WTC11 (cell line): ENCODE results near the gene LEFTY1. TPM values are rescaled to one million over a fixed set of nuclear protein-coding genes. Genes with fewer than 3 reads are reported as not detected.

Experiments used
- ATAC-seq: fragments of 200-7000 bp; cut with Tn5 transposase; 2 replicates; pipeline ENCODE4 v1.10.0; 2021; ENCODE audit warnings: mild to moderate bottlenecking, moderate library complexity
- CTCF ChIA-PET: fragments of 300-600 bp; sonication (Branson Sonifier 250); formaldehyde crosslinking; loops from one replicate; lab custom pipeline; 2021; ENCODE audit warnings: antibody characterized with exemption; lab: Charles Lee
- POLR2A ChIA-PET: fragments of 350-600 bp; sonication (Branson Sonifier 250); formaldehyde crosslinking; loops from one replicate; lab custom pipeline; 2021; ENCODE audit warnings: antibody characterized with exemption; lab: Charles Lee
- DNase-seq: peaks from one replicate; pipeline ENCODE4 v3.0.0; 2021; ENCODE audit warnings: low spot score
- H3K27ac Mint-ChIP-seq: 2 replicates; pipeline ENCODE4 v1.8.0; 2021; ENCODE audit warnings: mixed read lengths
- H3K27me3 Mint-ChIP-seq: 2 replicates; pipeline ENCODE4 v1.8.0; 2021; ENCODE audit warnings: low read depth, mild to moderate bottlenecking, moderate library complexity, mixed read lengths
- H3K36me3 Mint-ChIP-seq: 2 replicates; pipeline ENCODE4 v1.8.0; 2021; ENCODE audit warnings: mixed read lengths
- H3K4me1 Mint-ChIP-seq: 2 replicates; pipeline ENCODE4 v1.8.0; 2022; ENCODE audit warnings: mixed read lengths
- H3K4me3 Mint-ChIP-seq: 2 replicates; pipeline ENCODE4 v1.8.0; 2021; ENCODE audit warnings: mild to moderate bottlenecking, moderate library complexity, mixed read lengths
- H3K9me3 Mint-ChIP-seq: 2 replicates; pipeline ENCODE4 v1.8.0; 2021; ENCODE audit warnings: mixed read lengths
- ATF1 ChIP-seq: sonication (generic); formaldehyde crosslinking; IDR thresholded peaks from 2 replicates; pipeline ENCODE4 v1.8.1; 2023; ENCODE audit warnings: mild to moderate bottlenecking, moderate library complexity, missing genetic modification reagents
- CREM ChIP-seq: sonication (generic); formaldehyde crosslinking; IDR thresholded peaks from 2 replicates; pipeline ENCODE4 v1.8.1; 2022; ENCODE audit warnings: mild to moderate bottlenecking, missing genetic modification reagents, moderate library complexity
- ETV6 ChIP-seq: sonication (generic); formaldehyde crosslinking; IDR thresholded peaks from 2 replicates; pipeline ENCODE4 v1.8.1; 2022; ENCODE audit warnings: mild to moderate bottlenecking, missing genetic modification reagents
- HMGA2 ChIP-seq: fragments of 250-450 bp; sonication (Bioruptor Pico); IDR thresholded peaks from 2 replicates; pipeline ENCODE4 v1.4.0; 2021; ENCODE audit warnings: mild to moderate bottlenecking, moderate library complexity
- NFE2L1 ChIP-seq: sonication (generic); formaldehyde crosslinking; IDR thresholded peaks from 2 replicates; pipeline ENCODE4 v1.8.1; 2023; ENCODE audit warnings: missing genetic modification reagents
- SMAD4 ChIP-seq: sonication (generic); formaldehyde crosslinking; IDR thresholded peaks from 2 replicates; pipeline ENCODE4 v1.8.0; 2022; ENCODE audit warnings: mild to moderate bottlenecking, missing genetic modification reagents
- TEAD1 ChIP-seq: sonication (generic); formaldehyde crosslinking; IDR thresholded peaks from 2 replicates; pipeline ENCODE4 v1.8.0; 2022; ENCODE audit warnings: mild to moderate bottlenecking, missing genetic modification reagents
- ZBTB21 ChIP-seq: sonication (generic); formaldehyde crosslinking; IDR thresholded peaks from 2 replicates; pipeline ENCODE4 v1.8.1; 2023; ENCODE audit warnings: mild to moderate bottlenecking, missing genetic modification reagents, borderline replicate concordance
- ZNF138 ChIP-seq: sonication (generic); formaldehyde crosslinking; conservative IDR thresholded peaks from 2 replicates; pipeline ENCODE4 v1.8.1; 2022; ENCODE audit warnings: mild to moderate bottlenecking, moderate library complexity, missing genetic modification reagents
- ZNF232 ChIP-seq: sonication (generic); formaldehyde crosslinking; IDR thresholded peaks from 2 replicates; pipeline ENCODE4 v1.8.0; 2022; ENCODE audit warnings: mild to moderate bottlenecking, missing genetic modification reagents
- ZSCAN18 ChIP-seq: fragments of 250-450 bp; sonication (Bioruptor Pico); IDR thresholded peaks from 2 replicates; pipeline ENCODE4 v2.1.2; 2022; ENCODE audit warnings: mild to moderate bottlenecking, moderate library complexity
- total RNA-seq: library from RNA; stranded (reverse); gene quantifications from 3 replicates; pipeline ENCODE4 v1.2.3, GENCODE V29; 2021
- TF ChIP-seq, protein P1 (sequence below): sonication (generic); formaldehyde crosslinking; IDR thresholded peaks from 2 replicates; pipeline ENCODE4 v1.8.0; 2023; ENCODE audit warnings: missing genetic modification reagents, mild to moderate bottlenecking, borderline replicate concordance
- TF ChIP-seq, protein P2 (sequence below): sonication (generic); formaldehyde crosslinking; IDR thresholded peaks from 2 replicates; pipeline ENCODE4 v1.8.1; 2023; ENCODE audit warnings: mild to moderate bottlenecking, missing genetic modification reagents, moderate library complexity
- TF ChIP-seq, protein P3 (sequence below): fragments of 250-450 bp; sonication (Bioruptor Pico); IDR thresholded peaks from 2 replicates; pipeline ENCODE4 v1.9.0; 2021; ENCODE audit warnings: moderate library complexity, mild to moderate bottlenecking, inconsistent platforms, borderline replicate concordance
- TF ChIP-seq, protein P4 (sequence below): sonication (generic); formaldehyde crosslinking; IDR thresholded peaks from 2 replicates; pipeline ENCODE4 v1.8.1; 2023; ENCODE audit warnings: mild to moderate bottlenecking, missing genetic modification reagents
- TF ChIP-seq, protein P5 (sequence below): sonication (generic); formaldehyde crosslinking; IDR thresholded peaks from 2 replicates; pipeline ENCODE4 v1.8.0; 2022; ENCODE audit warnings: mild to moderate bottlenecking, missing genetic modification reagents
- TF ChIP-seq, protein P6 (sequence below): sonication (generic); formaldehyde crosslinking; IDR thresholded peaks from 2 replicates; pipeline ENCODE4 v1.8.1; 2023; ENCODE audit warnings: mild to moderate bottlenecking, moderate library complexity, missing genetic modification reagents
- TF ChIP-seq, protein P7 (sequence below): sonication (generic); formaldehyde crosslinking; conservative IDR thresholded peaks from 2 replicates; pipeline ENCODE4 v1.8.1; 2022; ENCODE audit warnings: mild to moderate bottlenecking, missing genetic modification reagents

Gene LEFTY1
- total RNA-seq, 1 experiment from 2014 or later = 52.9 TPM

GRCh38 chr1:225851805-225852204 lies 37.1 kb downstream of the LEFTY1 start:
- H3K4me3 Mint-ChIP-seq = no peak overlapping the region
- no peaks in the 10 kb centered on the region for H3K4me1 Mint-ChIP-seq
- H3K27me3 Mint-ChIP-seq = peaks cover 3% of the 10 kb centered on the region; the same call in 1 of the 2 replicates
- ChIA-PET CTCF (no interaction called here), POLR2A (no interaction called here)
- peaks cover 89% of the 10 kb centered on the region for H3K36me3 Mint-ChIP-seq
- TF ChIP-seq ZSCAN18 (CRISPR knock-in tag) = no peak
- TF ChIP-seq, protein P1, sequence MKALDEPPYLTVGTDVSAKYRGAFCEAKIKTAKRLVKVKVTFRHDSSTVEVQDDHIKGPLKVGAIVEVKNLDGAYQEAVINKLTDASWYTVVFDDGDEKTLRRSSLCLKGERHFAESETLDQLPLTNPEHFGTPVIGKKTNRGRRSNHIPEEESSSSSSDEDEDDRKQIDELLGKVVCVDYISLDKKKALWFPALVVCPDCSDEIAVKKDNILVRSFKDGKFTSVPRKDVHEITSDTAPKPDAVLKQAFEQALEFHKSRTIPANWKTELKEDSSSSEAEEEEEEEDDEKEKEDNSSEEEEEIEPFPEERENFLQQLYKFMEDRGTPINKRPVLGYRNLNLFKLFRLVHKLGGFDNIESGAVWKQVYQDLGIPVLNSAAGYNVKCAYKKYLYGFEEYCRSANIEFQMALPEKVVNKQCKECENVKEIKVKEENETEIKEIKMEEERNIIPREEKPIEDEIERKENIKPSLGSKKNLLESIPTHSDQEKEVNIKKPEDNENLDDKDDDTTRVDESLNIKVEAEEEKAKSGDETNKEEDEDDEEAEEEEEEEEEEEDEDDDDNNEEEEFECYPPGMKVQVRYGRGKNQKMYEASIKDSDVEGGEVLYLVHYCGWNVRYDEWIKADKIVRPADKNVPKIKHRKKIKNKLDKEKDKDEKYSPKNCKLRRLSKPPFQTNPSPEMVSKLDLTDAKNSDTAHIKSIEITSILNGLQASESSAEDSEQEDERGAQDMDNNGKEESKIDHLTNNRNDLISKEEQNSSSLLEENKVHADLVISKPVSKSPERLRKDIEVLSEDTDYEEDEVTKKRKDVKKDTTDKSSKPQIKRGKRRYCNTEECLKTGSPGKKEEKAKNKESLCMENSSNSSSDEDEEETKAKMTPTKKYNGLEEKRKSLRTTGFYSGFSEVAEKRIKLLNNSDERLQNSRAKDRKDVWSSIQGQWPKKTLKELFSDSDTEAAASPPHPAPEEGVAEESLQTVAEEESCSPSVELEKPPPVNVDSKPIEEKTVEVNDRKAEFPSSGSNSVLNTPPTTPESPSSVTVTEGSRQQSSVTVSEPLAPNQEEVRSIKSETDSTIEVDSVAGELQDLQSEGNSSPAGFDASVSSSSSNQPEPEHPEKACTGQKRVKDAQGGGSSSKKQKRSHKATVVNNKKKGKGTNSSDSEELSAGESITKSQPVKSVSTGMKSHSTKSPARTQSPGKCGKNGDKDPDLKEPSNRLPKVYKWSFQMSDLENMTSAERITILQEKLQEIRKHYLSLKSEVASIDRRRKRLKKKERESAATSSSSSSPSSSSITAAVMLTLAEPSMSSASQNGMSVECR (CRISPR knock-in tag) = no peak
- TF ChIP-seq, protein P2, sequence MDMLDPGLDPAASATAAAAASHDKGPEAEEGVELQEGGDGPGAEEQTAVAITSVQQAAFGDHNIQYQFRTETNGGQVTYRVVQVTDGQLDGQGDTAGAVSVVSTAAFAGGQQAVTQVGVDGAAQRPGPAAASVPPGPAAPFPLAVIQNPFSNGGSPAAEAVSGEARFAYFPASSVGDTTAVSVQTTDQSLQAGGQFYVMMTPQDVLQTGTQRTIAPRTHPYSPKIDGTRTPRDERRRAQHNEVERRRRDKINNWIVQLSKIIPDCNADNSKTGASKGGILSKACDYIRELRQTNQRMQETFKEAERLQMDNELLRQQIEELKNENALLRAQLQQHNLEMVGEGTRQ (CRISPR knock-in tag) = no peak
- no peak for TF ChIP-seq SMAD4
- no peak for TF ChIP-seq NFE2L1 (CRISPR knock-in tag)
- no peak for TF ChIP-seq ZBTB21 (CRISPR knock-in tag)
- TF ChIP-seq, protein P3, sequence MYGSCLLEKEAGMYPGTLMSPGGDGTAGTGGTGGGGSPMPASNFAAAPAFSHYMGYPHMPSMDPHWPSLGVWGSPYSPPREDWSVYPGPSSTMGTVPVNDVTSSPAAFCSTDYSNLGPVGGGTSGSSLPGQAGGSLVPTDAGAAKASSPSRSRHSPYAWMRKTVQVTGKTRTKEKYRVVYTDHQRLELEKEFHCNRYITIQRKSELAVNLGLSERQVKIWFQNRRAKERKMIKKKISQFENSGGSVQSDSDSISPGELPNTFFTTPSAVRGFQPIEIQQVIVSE (CRISPR knock-in tag) = no peak
- no peak for TF ChIP-seq TEAD1 (CRISPR knock-in tag)
- TF ChIP-seq ZNF232 (CRISPR knock-in tag) = no peak
- TF ChIP-seq, protein P4, sequence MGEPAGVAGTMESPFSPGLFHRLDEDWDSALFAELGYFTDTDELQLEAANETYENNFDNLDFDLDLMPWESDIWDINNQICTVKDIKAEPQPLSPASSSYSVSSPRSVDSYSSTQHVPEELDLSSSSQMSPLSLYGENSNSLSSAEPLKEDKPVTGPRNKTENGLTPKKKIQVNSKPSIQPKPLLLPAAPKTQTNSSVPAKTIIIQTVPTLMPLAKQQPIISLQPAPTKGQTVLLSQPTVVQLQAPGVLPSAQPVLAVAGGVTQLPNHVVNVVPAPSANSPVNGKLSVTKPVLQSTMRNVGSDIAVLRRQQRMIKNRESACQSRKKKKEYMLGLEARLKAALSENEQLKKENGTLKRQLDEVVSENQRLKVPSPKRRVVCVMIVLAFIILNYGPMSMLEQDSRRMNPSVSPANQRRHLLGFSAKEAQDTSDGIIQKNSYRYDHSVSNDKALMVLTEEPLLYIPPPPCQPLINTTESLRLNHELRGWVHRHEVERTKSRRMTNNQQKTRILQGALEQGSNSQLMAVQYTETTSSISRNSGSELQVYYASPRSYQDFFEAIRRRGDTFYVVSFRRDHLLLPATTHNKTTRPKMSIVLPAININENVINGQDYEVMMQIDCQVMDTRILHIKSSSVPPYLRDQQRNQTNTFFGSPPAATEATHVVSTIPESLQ (CRISPR knock-in tag) = no peak
- TF ChIP-seq, protein P5, sequence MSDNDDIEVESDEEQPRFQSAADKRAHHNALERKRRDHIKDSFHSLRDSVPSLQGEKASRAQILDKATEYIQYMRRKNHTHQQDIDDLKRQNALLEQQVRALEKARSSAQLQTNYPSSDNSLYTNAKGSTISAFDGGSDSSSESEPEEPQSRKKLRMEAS = no peak
- no peak for TF ChIP-seq ZNF138 (CRISPR knock-in tag)
- no peak for TF ChIP-seq ETV6 (CRISPR knock-in tag)
- TF ChIP-seq, protein P6, sequence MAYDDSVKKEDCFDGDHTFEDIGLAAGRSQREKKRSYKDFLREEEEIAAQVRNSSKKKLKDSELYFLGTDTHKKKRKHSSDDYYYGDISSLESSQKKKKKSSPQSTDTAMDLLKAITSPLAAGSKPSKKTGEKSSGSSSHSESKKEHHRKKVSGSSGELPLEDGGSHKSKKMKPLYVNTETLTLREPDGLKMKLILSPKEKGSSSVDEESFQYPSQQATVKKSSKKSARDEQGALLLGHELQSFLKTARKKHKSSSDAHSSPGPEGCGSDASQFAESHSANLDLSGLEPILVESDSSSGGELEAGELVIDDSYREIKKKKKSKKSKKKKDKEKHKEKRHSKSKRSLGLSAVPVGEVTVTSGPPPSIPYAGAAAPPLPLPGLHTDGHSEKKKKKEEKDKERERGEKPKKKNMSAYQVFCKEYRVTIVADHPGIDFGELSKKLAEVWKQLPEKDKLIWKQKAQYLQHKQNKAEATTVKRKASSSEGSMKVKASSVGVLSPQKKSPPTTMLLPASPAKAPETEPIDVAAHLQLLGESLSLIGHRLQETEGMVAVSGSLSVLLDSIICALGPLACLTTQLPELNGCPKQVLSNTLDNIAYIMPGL (CRISPR knock-in tag) = no peak
- TF ChIP-seq, protein P7, sequence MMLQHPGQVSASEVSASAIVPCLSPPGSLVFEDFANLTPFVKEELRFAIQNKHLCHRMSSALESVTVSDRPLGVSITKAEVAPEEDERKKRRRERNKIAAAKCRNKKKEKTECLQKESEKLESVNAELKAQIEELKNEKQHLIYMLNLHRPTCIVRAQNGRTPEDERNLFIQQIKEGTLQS = no peak
- TF ChIP-seq CREM (CRISPR knock-in tag) = no peak
- TF ChIP-seq HMGA2 (CRISPR knock-in tag) = no peak
- no peak for TF ChIP-seq ATF1 (CRISPR knock-in tag)
- H3K27ac Mint-ChIP-seq = no peak overlapping the region
- ATAC-seq (no peak), DNase-seq (no peak)
- peaks cover 18% of the 10 kb centered on the region for H3K9me3 Mint-ChIP-seq
